Activated T-cell treated with anti-CD3 and anti-CD28 coated beads for 48 hours (primary cell): ENCODE results near the gene PIP4K2B.

Experiments
- DNase-seq: peaks from one replicate; pipeline ENCODE4 v3.0.0-alpha.2; 2020; ENCODE audit warnings: low read depth

Gene PIP4K2B

GRCh38 chr17:38746004-38746848, 53.1 kb downstream of the PIP4K2B start:
- DNase-seq, result no peak

GRCh38 chr17:38745545-38745944, 53.8 kb downstream of the PIP4K2B start:
- DNase-seq, result no peak

GRCh38 chr17:38743556-38744171, 55.7 kb downstream of the PIP4K2B start:
- DNase-seq, result no peak

- DNase-seq, result no peak
Observed at GRCh38 chr17:38742411-38743308, 56.7 kb downstream of the PIP4K2B start.

- DNase-seq, result no peak
Observed at GRCh38 chr17:38741921-38742410, 57.4 kb downstream of the PIP4K2B start.

GRCh38 chr17:38741461-38741860, 57.9 kb downstream of the PIP4K2B start:
- no peak for DNase-seq

GRCh38 chr17:38740806-38741205, 58.5 kb downstream of the PIP4K2B start:
- no peak for DNase-seq

- no peak for DNase-seq
Observed at GRCh38 chr17:38740044-38740443, 59.3 kb downstream of the PIP4K2B start.

GRCh38 chr17:38739305-38739704, 60.1 kb downstream of the PIP4K2B start:
- no peak for DNase-seq

GRCh38 chr17:38738686-38739085, 60.7 kb downstream of the PIP4K2B start:
- DNase-seq, result no peak

GRCh38 chr17:38738007-38738662, 61.2 kb downstream of the PIP4K2B start:
- no peak for DNase-seq

GRCh38 chr17:38735161-38735997, 64.0 kb downstream of the PIP4K2B start:
- DNase-seq, result peak; percentile 59

GRCh38 chr17:38733982-38734973, 65.1 kb downstream of the PIP4K2B start:
- DNase-seq, result no peak

GRCh38 chr17:38733282-38733981, 65.9 kb downstream of the PIP4K2B start:
- no peak for DNase-seq

- DNase-seq, result no peak
Observed at GRCh38 chr17:38732376-38733281, 66.7 kb downstream of the PIP4K2B start.

GRCh38 chr17:38731526-38732294, 67.6 kb downstream of the PIP4K2B start:
- no peak for DNase-seq
